Neuronal stem cell (in vitro differentiated cells): Measurements from ENCODE around the gene SS18L1.
A peak's percentile ranks its signal among the peaks of the same experiment; 100 is the strongest.
"Not testable (repeated sequence)": the region's sequence is repeated elsewhere in the genome, so short reads cannot be mapped to it uniquely, and the experiment has no call there.

Experiments
- DNase-seq: peaks from one replicate; pipeline ENCODE4 v3.0.0-alpha.2; 2013; ENCODE audit warnings: low spot score
- H2AFZ ChIP-seq: one replicate; pipeline ENCODE4 v1.6.1; 2013; ENCODE audit warnings: mild to moderate bottlenecking, low read length, inconsistent platforms
- H2AK5ac ChIP-seq: 2 replicates; pipeline ENCODE4 v1.6.1; 2013; ENCODE audit warnings: low read depth, mild to moderate bottlenecking, inconsistent platforms, low read length, moderate library complexity, mixed read lengths
- H2BK120ac ChIP-seq: 2 replicates; pipeline ENCODE4 v1.6.1; 2013; ENCODE audit warnings: low read depth, mild to moderate bottlenecking, inconsistent platforms, low read length, moderate library complexity, mixed read lengths
- H2BK12ac ChIP-seq: one replicate; pipeline ENCODE4 v1.6.1; 2013; ENCODE audit warnings: low read length, inconsistent platforms
- H2BK15ac ChIP-seq: 2 replicates; pipeline ENCODE4 v1.6.1; 2013; ENCODE audit warnings: mild to moderate bottlenecking, low read length, inconsistent platforms, mixed read lengths
- H2BK5ac ChIP-seq: one replicate; pipeline ENCODE4 v1.6.1; 2013; ENCODE audit warnings: inconsistent platforms, mild to moderate bottlenecking, low read length, moderate library complexity
- H3K14ac ChIP-seq: one replicate; pipeline ENCODE4 v1.6.1; 2013; ENCODE audit warnings: low read length, inconsistent platforms
- H3K18ac ChIP-seq: 2 replicates; pipeline ENCODE4 v1.6.1; 2013; ENCODE audit warnings: low read length, inconsistent platforms
- H3K23ac ChIP-seq: 2 replicates; pipeline ENCODE4 v1.6.1; 2013; ENCODE audit warnings: low read depth, mild to moderate bottlenecking, mixed read lengths, low read length, inconsistent platforms; ENCODE audit not compliant: poor library complexity
- H3K27ac ChIP-seq: replicated peaks from 3 replicates; pipeline ENCODE4 v1.5.1; 2013; ENCODE audit warnings: low read length, inconsistent platforms
- H3K27me3 ChIP-seq, 3 experiments: 2 replicates each; pipeline ENCODE4 v1.6.1; 2013; ENCODE audit warnings: low read length in 3 of 3, mild to moderate bottlenecking in 2 of 3, inconsistent platforms in 1 of 3, low read depth in 1 of 3, mixed read lengths in 1 of 3, moderate library complexity in 1 of 3; ENCODE audit not compliant: control insufficient read depth in 3 of 3, insufficient read depth in 3 of 3
- H3K36me3 ChIP-seq, 2 donors: replicated peaks in 1 of 2; 2 replicates each; pipeline ENCODE4 v1.6.1; 2013; ENCODE audit warnings: low read length in 2 of 2; ENCODE audit not compliant: control insufficient read depth in 2 of 2, insufficient read depth in 2 of 2
- H3K4ac ChIP-seq: 2 replicates; pipeline ENCODE4 v1.6.1; 2013; ENCODE audit warnings: inconsistent platforms, mild to moderate bottlenecking, low read length, moderate library complexity
- H3K4me1 ChIP-seq, 2 donors: 1 replicate in 1 of 2; 2 replicates in 1 of 2; pipeline ENCODE4 v1.6.1; 2013; ENCODE audit warnings: low read length in 2 of 2, low read depth in 1 of 2; ENCODE audit not compliant: control insufficient read depth in 2 of 2, insufficient read depth in 1 of 2
- H3K4me2 ChIP-seq: one replicate; pipeline ENCODE4 v1.6.1; 2013; ENCODE audit warnings: mild to moderate bottlenecking, low read length, inconsistent platforms; ENCODE audit not compliant: insufficient read depth, poor library complexity, severe bottlenecking
- H3K4me3 ChIP-seq, 2 donors: 2 replicates each; pipeline ENCODE4 v1.5.1; 2013; ENCODE audit warnings: low read length in 2 of 2, mild to moderate bottlenecking in 2 of 2, inconsistent platforms in 1 of 2, moderate library complexity in 1 of 2
- H3K79me1 ChIP-seq: one replicate; pipeline ENCODE4 v1.6.1; 2013; ENCODE audit warnings: low read depth, mild to moderate bottlenecking, inconsistent platforms, low read length, moderate library complexity
- H3K9ac ChIP-seq: one replicate; pipeline ENCODE4 v1.6.1; 2013; ENCODE audit warnings: mild to moderate bottlenecking, low read depth, low read length, inconsistent platforms; ENCODE audit not compliant: poor library complexity
- H3K9me3 ChIP-seq, 2 donors: replicated peaks in 1 of 2; 2 replicates each; pipeline versions ENCODE3 to v1.6.1; 2013; ENCODE audit warnings: low read length in 2 of 2, mild to moderate bottlenecking in 2 of 2, inconsistent platforms in 1 of 2, low read depth in 1 of 2, mixed read lengths in 1 of 2, moderate library complexity in 1 of 2; ENCODE audit not compliant: control insufficient read depth in 2 of 2, insufficient read depth in 1 of 2
- H4K8ac ChIP-seq: one replicate; pipeline ENCODE4 v1.6.1; 2013; ENCODE audit warnings: low read depth, mild to moderate bottlenecking, inconsistent platforms, low read length, moderate library complexity
- H4K91ac ChIP-seq: one replicate; pipeline ENCODE4 v1.6.1; 2013; ENCODE audit warnings: low read length, low read depth, mild to moderate bottlenecking, inconsistent platforms; ENCODE audit not compliant: poor library complexity
- whole genome bisulfite sequencing, 2 donors: extraction: QIAGEN DNeasy Blood & Tissue Kit; methylation state at CpG; one replicate each; pipeline ENCODE4 v1.1.7; 2013; ENCODE audit warnings: missing lambda C conversion rate in 2 of 2, mixed read lengths in 1 of 2; ENCODE audit not compliant: insufficient read length in 2 of 2, insufficient replicate concordance in 1 of 2; ENCODE audit errors: extremely low coverage in 2 of 2; 5-methylcytosine and 5-hydroxymethylcytosine counted together

SS18L1 gene

DNA sequence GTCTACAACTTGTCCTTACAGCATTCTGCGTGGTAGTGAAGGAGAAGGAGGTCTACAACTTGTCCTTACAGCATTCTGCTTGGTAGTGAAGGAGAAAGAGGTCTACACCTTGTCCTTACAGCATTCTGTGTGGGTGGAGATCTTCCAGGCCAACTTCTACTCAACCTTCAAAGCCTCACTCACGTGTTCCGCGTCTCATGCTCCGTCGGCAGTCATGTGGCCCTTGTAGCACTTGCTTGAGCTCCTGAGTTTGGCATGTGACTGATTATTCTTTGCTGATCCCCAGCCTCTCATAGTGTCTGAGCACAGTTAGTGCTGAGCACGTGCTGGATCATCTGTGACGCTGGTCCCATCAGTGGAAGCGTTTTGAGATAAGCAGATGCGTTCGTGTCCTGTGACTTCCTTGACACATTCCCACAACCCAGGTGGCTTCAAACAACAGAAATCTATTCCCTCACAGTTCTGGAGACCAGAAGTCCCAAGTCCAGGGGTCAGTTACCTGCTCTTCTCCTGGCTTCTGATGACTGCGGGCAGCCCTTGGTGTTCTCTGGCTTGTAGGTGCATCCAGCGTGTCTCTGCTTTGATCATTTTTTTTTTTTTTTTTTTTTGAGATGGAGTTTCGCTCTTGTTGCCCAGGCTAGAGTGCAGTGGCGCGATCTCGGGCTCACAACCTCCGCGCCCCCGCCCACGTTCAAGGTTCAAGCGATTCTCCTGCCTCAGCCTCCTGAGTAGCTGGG, 2.6 kb downstream of the SS18L1 start:
- no peak overlapping the region for H4K8ac ChIP-seq
- no peak overlapping the region for H3K4me3 ChIP-seq
- no peaks in the 10 kb centered on the region for H3K27me3 ChIP-seq
- peaks cover 3 to 6% of the 10 kb centered on the region in 2 donors for H3K9me3 ChIP-seq
- H3K18ac ChIP-seq: no peak overlapping the region
- H2AK5ac ChIP-seq: no peak overlapping the region
- H2BK5ac ChIP-seq: no peak overlapping the region
- peaks cover 15 to 44% of the 10 kb centered on the region in 2 donors for H3K36me3 ChIP-seq
- H2AFZ ChIP-seq: no peak overlapping the region
- no peak overlapping the region for H2BK12ac ChIP-seq
- peak overlapping the region; percentile 5 for H3K23ac ChIP-seq
- H4K91ac ChIP-seq: no peak overlapping the region
- H3K4ac ChIP-seq: no peak overlapping the region
- peaks cover 12 to 14% of the 10 kb centered on the region in 2 donors for H3K4me1 ChIP-seq
- no CpG with 5 or more reads among the region's 22 CpGs for WGBS, 2 donors
- no peak overlapping the region for H3K4me2 ChIP-seq
- H3K14ac ChIP-seq: no peak overlapping the region
- DNase-seq: no peak
- no peak overlapping the region for H3K27ac ChIP-seq
- peaks cover 30% of the 10 kb centered on the region for H3K79me1 ChIP-seq
- H2BK120ac ChIP-seq: no peak overlapping the region
- H2BK15ac ChIP-seq: no peak overlapping the region
- peak overlapping the region; percentile 53 for H3K9ac ChIP-seq

DNA sequence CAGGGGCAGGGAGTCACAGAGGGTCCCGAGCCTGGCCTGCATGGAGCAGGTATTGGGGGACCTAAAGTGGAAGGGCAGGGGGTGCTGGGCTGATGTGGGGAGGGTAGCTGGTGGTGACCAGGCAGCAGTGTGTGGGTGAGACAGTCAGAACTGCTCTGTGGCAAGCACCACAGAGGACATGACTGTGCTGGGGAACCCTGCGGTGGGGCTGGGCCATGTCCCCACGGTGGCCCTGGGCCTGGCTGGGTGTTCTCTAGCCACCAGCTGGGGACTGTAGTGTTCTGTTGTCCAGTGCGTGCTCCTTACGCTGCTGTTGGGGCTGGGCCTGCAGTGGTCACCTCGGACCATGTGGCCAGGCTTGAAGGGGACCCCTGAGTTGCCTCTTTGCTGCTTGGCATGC, 3.6 kb downstream of the SS18L1 start:
- no peak overlapping the region for H2BK12ac ChIP-seq
- no peak overlapping the region for H2AFZ ChIP-seq
- peaks cover 7 to 10% of the 10 kb centered on the region in 2 donors for H3K4me1 ChIP-seq
- no peak overlapping the region for H4K91ac ChIP-seq
- H3K27ac ChIP-seq: no peak overlapping the region
- no peak overlapping the region for H2BK5ac ChIP-seq
- no CpG with 5 or more reads among the region's 6 CpGs for WGBS, 2 donors
- H3K4me2 ChIP-seq: no peak overlapping the region
- H3K14ac ChIP-seq: no peak overlapping the region
- no peak overlapping the region for H2BK15ac ChIP-seq
- peaks cover 31% of the 10 kb centered on the region for H3K79me1 ChIP-seq
- H3K4ac ChIP-seq: no peak overlapping the region
- H3K18ac ChIP-seq: no peak overlapping the region
- peak overlapping the region; percentile 25 for H4K8ac ChIP-seq
- DNase-seq: no peak
- no peak overlapping the region for H2BK120ac ChIP-seq
- H3K23ac ChIP-seq: peak overlapping the region; percentile 86
- peaks cover 14 to 42% of the 10 kb centered on the region in 2 donors for H3K36me3 ChIP-seq
- peak overlapping the region in 1 of 2 donors; percentile 38 for H3K4me3 ChIP-seq
- peak overlapping the region; percentile 54 for H3K9ac ChIP-seq
- no peaks in the 10 kb centered on the region for H3K27me3 ChIP-seq
- H2AK5ac ChIP-seq: no peak overlapping the region
- H3K9me3 ChIP-seq: peaks cover 3 to 6% of the 10 kb centered on the region in 2 donors

- H3K9me3 ChIP-seq: peaks cover 3 to 6% of the 10 kb centered on the region in 2 donors
- H3K14ac ChIP-seq: no peak overlapping the region
- no peak overlapping the region for H2BK12ac ChIP-seq
- H2BK5ac ChIP-seq: no peak overlapping the region
- H3K36me3 ChIP-seq: peaks cover 17 to 46% of the 10 kb centered on the region in 2 donors
- H3K9ac ChIP-seq: peak overlapping the region; percentile 33
- no peak for DNase-seq
- no CpG with 5 or more reads among the region's 9 CpGs for WGBS, 2 donors
- H3K23ac ChIP-seq: peak overlapping the region; percentile 86
- no peak overlapping the region for H2AK5ac ChIP-seq
- H3K27ac ChIP-seq: no peak overlapping the region
- H3K4me2 ChIP-seq: no peak overlapping the region
- H3K4ac ChIP-seq: no peak overlapping the region
- no peaks in the 10 kb centered on the region for H3K27me3 ChIP-seq
- H3K4me1 ChIP-seq: peaks cover 7 to 10% of the 10 kb centered on the region in 2 donors
- no peak overlapping the region for H4K91ac ChIP-seq
- H3K18ac ChIP-seq: no peak overlapping the region
- no peak overlapping the region for H3K4me3 ChIP-seq
- H2AFZ ChIP-seq: no peak overlapping the region
- no peak overlapping the region for H4K8ac ChIP-seq
- no peak overlapping the region for H2BK120ac ChIP-seq
- peaks cover 32% of the 10 kb centered on the region for H3K79me1 ChIP-seq
- no peak overlapping the region for H2BK15ac ChIP-seq
Observed at GRCh38 chr20:62147528-62147927, 4.0 kb downstream of the SS18L1 start.

DNA sequence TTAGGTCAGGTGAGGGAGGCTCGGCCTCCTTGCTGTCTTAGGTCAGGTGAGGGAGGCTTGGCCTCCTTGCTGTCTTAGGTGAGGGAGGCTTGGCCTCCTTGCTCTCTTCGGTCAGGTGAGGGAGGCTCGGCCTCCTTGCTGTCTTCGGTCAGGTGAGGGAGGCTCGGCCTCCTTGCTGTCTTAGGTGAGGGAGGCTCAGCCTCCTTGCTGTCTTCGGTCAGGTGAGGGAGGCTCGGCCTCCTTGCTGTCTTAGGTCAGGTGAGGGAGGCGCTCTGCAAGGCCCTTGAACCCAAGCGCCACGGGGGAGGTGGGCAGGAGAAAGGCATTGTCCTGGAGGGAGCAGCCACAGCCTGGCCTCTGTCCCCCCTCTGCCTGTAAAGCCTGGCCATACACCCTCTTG, 4.8 kb downstream of the SS18L1 start:
- not testable (repeated sequence) for H3K4me2 ChIP-seq, H3K27ac ChIP-seq, H3K9me3 ChIP-seq, H3K4me3 ChIP-seq, H2AFZ ChIP-seq, H3K27me3 ChIP-seq, H4K8ac ChIP-seq, H3K14ac ChIP-seq, H2BK5ac ChIP-seq, DNase-seq, H3K18ac ChIP-seq, H3K4ac ChIP-seq, H2BK12ac ChIP-seq, H2BK15ac ChIP-seq, H2BK120ac ChIP-seq, H4K91ac ChIP-seq, H3K23ac ChIP-seq
- Histone ChIP-seq H3K4me1 (peaks cover 7 to 10% of the 10 kb centered on the region in 2 donors), H3K9ac (peak overlapping the region; percentile 68), H2AK5ac (peak overlapping the region; percentile 14), H3K79me1 (peaks cover 33% of the 10 kb centered on the region), H3K36me3 (peaks cover 18 to 54% of the 10 kb centered on the region in 2 donors)
- no CpG with 5 or more reads among the region's 10 CpGs for WGBS, 2 donors
